22Rv1 (cell line): ENCODE measurements around the gene OSBP.

ENCODE experiments used
- CTCF ChIP-seq: fragments of 450-650 bp; IDR thresholded peaks from 2 replicates; pipeline ENCODE4 v1.5.1; 2017; ENCODE audit warnings: mild to moderate bottlenecking
- ZFX ChIP-seq: fragments of 450-650 bp; IDR thresholded peaks from 2 replicates; pipeline ENCODE4 v1.6.1; 2017; ENCODE audit warnings: antibody characterized with exemption, borderline replicate concordance

- no peak for TF ChIP-seq CTCF
- no peak for TF ChIP-seq ZFX
Measured at GRCh38 chr11:59534676-59535075, 80.9 kb downstream of the OSBP start.
